GM12878 (cell line): ENCODE data around the gene ZNF785.

Source experiments
- CBX3 ChIP-seq: fragments of 200-600 bp; sonication (generic); IDR thresholded peaks from 2 replicates; pipeline ENCODE4 v1.6.1; 2016; ENCODE audit warnings: low read depth, borderline replicate concordance
- ETV6 ChIP-seq, 2 experiments: fragments of 450-650 bp in 1 of 2; IDR thresholded peaks in 1 of 2; conservative IDR thresholded peaks in 1 of 2; 2 replicates each; pipeline ENCODE4 v1.6.1; 2014; ENCODE audit warnings: antibody characterized with exemption in 1 of 2, borderline replicate concordance in 1 of 2, low read depth in 1 of 2, mild to moderate bottlenecking in 1 of 2, moderate library complexity in 1 of 2
- JUNB ChIP-seq: IDR thresholded peaks from 2 replicates; pipeline ENCODE4 v1.6.1; 2016; ENCODE audit warnings: antibody characterized with exemption, mild to moderate bottlenecking
- NRF1 ChIP-seq: conservative IDR thresholded peaks from 2 replicates; pipeline ENCODE4 v1.6.1; 2011; ENCODE audit warnings: mild to moderate bottlenecking, low read depth, low read length, improper control_type of control experiment
- POLR2A ChIP-seq: IDR thresholded peaks from 2 replicates; pipeline ENCODE4 v1.6.1; 2011; ENCODE audit warnings: low read depth, mild to moderate bottlenecking, low read length
- ZSCAN29 ChIP-seq: fragments of 450-650 bp; IDR thresholded peaks from 2 replicates; pipeline ENCODE4 v1.6.1; 2017; ENCODE audit warnings: mild to moderate bottlenecking, moderate library complexity

DNA sequence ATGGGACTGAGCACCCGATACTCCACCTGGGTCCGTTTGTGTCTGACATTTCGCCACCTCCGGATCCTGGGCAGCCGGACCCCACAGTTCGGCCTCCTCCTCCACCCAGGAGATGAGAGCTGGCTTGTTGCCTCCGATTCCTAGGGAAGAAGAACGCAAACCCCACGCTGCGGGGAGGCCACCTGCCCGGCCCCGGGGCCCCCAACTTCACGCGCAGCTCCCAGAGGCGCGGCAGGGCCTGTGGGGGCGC lies 27.9 kb downstream of the ZNF785 start:
- TF ChIP-seq NRF1 (no peak), POLR2A (no peak), CBX3 (no peak), JUNB (no peak), ETV6 (conservative IDR thresholded peaks at IDR 0.05 in 1 of 2, IDR thresholded peaks at IDR 0.05 in 1 of 2; ENCODE audit: borderline replicate concordance in 1 of 2, low read depth in 1 of 2) (no peak), ZSCAN29 (no peak)
